HG02852 (cell line): Measurements from ENCODE around the gene PPFIBP2.
A peak's percentile ranks its signal among the peaks of the same experiment; 100 is the strongest.
"Not testable (repeated sequence)": the region's sequence is repeated elsewhere in the genome, so short reads cannot be mapped to it uniquely, and the experiment has no call there.

Experiments
- ATAC-seq: cut with Tn5 transposase; IDR thresholded peaks from one replicate; pipeline ENCODE4 v1.9.1; 2021; ENCODE audit warnings: mild to moderate bottlenecking, moderate library complexity; ENCODE audit not compliant: unreplicated experiment

PPFIBP2 gene

DNA sequence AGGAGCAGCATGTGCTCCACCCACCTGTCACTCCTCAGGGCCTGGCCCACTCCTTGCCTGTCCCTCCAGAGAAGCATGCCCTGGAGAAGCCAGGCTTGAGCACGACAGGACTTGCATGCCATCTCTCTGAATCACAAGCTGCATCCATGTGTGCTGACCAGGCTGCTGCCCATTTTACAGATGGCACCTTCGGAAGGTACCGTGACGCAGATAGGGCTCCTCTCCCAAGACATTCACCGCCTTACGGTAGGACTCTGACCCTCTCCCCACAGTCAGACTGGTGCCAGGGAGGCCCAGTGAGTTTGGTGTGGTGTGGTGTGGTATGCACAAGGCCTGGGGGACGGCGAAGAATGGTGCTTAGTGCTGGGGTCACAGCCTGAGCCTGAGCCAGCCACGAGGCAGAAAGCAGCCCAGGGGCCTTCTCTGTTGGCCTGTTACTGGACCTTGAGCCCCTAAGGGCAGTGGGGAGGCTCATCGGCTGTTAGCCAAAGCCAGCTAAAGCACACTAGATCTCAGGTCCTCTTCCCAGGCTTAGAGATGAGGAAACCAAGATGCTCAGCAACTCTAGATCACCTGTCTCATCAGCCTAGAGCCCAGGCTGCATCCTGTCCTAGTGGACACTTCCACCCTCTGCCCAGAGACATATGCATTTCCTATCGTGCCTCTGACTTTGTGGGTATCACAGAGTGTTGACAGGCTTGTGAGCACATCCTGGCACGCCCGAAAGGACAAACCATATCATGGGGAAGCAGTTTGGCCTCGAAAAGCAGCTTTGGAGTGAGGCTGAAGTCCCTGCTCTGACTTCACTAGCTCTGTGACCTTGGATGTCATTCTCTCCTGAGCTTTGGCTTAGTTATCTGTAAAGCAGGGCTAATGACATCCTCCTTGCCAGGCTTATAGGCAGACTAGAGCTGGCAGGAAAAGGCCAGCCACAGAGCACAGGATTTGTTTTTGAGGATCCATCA is 141.7 kb downstream of the PPFIBP2 start:
- no peak for ATAC-seq

DNA sequence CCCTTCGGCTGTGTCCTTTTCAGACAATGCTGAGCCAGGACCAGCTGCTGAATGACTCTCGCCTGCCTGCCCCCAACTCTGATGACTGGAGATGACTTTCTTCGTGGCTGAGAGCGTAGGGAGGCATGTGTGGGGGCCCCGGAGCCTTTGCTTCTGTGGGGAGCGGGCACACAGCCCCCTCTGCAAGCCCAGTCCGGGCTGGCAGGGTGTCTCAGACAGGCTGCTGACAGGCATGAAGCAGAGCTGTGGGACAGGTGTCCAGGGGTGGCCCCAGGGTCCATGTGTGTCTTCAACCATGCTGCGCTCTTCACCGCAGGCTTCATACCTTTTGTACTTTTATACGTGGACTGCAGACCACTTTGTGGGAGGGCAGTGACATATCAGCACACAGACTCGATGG is 142.9 kb downstream of the PPFIBP2 start:
- no peak for ATAC-seq

DNA sequence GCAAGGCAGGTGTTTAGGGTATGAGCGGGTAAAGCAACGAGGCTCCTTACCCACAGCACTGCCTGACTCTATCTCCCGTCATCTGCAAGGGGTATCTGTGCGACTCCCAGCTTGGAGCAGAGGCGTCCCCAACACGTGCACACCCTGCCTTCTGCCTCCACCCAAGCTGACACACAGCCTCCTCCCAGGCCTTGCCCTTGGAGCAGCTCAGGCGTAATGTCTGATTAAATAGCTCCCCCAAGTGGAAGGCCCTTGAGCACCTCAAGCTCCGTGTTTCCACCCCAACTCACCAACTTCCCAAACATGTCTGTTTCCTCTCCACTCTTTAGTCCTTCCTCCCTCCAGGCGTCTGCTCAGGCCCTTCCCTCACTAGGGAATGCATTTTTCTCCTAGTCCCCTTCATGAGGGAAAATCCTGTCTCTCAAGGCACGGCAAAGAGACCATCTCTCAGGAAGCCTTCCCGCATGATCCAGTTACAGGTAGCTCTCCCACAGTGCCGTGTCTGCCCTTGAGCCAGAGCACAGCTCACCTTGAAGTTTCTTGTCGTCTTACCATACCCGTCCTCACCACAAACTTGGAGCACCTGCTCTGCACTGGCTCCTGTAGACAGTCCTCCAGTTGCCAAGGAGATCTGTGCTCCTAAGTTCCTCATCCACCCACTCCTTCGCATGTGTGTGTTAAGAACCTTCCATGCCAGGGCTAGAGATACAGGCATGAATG is 143.7 kb downstream of the PPFIBP2 start:
- no peak for ATAC-seq

DNA sequence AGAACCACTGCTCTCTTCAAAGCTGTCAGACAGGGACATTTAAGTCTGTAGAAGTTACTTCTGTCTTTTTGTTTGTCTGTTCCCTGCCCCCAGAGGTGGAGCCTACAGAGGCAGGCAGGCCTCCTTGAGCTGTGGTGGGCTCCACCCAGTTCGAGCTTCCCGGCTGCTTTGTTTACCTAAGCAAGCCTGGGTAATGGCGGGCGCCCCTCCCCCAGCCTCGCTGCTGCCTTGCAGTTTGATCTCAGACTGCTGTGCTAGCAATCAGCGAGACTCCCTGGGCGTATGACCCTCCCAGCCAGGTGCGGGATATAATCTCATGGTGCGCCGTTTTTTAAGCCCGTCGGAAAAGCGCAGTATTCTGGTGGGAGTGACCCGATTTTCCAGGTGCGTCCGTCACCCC is 149.7 kb downstream of the PPFIBP2 start:
- ATAC-seq: not testable (repeated sequence)

DNA sequence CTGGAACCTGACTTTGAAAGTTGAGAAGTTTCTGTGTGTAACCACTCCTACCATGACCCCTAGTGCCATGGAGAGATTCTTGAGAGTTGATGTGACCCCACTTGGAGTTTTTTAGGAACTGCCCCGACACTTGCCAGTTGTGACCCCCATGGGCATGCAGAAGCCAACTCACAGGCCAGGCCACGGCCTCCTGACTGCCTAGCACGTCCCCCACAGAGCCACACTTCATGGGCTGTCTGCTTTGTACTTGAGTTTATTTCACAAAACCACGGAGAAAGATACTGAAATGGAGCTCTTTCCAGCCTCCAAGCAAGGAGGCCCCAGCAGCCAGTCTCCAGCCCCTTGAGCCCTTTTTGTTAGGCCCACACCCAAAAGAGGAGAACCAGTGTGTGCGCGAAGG is 151.1 kb downstream of the PPFIBP2 start:
- ATAC-seq: no peak

DNA sequence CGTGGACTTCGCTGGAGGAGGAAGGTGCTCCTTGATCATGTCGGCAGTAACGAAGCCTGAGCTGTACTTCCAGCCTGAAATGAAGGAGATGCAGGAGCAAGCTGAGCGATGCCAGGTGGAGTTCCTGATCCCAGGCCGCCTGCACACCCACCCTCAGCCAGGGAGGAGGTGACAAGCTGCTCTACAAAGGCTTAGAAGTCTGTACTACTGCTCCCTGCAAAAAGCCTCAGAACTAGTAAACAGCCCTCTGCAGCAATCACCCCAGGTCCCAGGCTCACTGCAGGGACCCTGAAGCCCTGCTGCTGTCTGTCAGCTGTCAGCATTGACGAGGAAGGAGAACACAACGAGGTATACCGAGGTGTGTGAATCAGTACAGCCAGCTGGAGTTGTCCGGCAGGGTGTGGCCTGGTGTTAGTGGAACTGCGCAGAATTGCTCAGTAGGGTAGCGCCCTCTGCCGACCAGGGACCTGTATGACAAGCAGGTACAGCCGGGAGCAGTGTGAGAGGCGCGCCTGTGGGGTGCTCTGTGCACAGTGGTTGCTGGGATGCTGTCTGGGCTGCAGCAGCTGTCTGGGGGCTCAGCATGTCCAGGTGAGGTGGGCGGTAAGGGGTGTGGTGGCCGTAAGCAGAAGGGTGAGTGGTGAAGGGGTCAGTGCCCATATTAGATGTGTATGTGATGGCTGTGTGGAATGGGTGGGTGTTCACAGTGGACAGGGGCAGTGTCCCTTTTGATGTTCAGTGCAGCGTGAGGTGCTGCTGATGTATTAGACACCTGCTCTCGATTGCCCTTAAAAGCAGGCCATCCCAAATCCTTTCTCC is 151.9 kb downstream of the PPFIBP2 start:
- ATAC-seq: peak; percentile 97

DNA sequence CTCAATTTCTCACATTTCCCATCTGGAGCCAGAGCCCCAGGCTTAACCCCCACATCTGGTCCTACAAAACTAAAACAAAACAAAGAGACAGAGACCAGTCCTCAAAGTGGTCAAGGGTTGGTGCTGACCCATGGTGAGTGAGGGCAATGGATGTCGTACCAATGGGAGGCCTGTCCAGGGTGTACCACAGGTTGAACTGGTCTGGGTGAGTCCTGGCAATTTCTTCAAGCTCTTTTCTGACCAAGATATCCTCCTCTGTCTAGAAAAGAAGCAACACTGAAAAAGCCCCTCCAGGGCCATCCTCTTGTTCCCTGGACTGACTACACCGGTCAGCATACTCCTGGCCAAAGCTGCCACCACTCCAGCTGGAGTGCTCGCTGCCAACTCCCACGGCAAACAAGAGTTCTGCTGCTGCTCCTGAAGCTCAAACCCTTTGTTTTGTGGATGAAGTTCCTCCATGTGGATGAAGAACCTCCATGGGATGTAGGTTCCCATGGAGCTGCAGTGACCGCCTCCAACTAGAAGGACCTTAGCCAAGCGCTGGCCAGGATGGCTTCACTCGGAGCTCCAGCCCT is 152.6 kb downstream of the PPFIBP2 start:
- no peak for ATAC-seq

DNA sequence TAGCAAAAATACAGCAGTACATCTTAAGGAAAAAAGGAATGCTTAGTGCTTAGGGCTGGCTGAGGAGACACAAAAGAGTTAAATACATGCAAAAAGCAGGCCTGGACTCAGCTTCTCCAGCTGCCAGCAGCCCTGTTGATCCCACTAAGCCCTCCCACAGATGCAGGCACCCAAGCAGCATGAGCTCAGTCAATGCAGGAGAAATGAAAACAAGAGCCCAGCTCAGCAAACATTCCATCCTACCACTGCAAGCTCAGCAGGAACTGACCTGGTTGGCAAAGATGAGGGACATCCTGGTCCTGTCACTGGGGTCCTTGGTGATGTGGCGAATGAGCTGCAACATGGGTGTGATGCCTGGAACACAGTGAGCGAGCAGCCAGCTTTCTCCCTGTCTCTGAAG is 153.7 kb downstream of the PPFIBP2 start:
- no peak for ATAC-seq

DNA sequence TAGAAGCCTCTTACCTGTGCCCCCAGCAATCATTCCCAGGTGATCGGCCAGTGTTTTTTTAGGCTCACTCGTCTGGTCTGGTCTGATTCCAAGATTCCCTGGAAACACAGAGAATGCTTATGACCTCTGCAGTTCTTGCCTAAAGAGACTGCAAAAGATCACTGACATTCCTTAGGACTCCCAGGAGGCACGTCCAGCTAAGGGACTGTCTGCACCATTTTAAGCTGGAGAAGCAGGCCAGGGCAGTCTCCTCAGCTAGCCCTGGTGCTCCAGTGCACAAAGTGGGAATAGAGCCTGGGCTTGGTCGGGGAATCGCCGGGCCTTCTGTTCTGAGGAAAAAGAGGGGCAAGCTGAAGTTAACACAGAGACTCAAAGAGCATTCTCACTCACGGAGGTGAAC is 154.7 kb downstream of the PPFIBP2 start:
- ATAC-seq: no peak

DNA sequence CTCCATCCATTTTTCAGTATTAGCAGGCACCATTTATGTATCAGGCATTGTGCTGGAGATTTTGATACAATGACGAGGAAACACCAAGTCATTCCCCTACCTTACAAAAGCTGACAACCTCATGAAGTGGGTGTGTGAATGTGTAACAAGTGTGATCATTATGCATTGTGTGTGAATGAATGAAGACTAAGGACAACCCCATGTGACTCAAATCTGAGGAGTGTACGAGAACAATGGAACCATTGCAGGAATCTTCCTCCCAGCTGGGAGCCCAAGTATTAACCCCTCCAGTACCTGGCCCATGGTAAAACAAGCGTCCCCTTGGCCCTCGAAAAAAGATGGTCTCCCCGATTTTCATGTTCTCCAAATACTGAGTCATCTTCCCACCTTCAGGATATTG is 155.1 kb downstream of the PPFIBP2 start:
- no peak for ATAC-seq

DNA sequence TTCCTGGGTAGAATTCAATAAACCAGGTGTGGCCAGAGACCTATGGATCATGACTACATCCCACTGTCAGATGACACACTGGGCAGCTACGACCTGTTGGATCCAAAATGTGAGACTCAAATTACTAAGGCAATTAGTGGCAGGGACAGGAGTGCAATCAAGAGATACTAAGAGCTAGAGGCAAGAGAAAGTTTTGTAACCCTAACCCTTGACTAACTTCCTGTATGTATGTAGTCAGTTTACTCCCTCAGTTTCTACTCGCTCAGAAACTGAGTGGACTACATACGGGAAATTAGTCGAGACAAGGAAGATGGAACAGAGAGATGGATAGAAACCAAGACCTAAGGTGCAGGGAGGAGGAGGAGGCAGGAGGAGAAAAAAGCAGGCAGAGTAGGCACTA is 156.8 kb downstream of the PPFIBP2 start:
- ATAC-seq: no peak

DNA sequence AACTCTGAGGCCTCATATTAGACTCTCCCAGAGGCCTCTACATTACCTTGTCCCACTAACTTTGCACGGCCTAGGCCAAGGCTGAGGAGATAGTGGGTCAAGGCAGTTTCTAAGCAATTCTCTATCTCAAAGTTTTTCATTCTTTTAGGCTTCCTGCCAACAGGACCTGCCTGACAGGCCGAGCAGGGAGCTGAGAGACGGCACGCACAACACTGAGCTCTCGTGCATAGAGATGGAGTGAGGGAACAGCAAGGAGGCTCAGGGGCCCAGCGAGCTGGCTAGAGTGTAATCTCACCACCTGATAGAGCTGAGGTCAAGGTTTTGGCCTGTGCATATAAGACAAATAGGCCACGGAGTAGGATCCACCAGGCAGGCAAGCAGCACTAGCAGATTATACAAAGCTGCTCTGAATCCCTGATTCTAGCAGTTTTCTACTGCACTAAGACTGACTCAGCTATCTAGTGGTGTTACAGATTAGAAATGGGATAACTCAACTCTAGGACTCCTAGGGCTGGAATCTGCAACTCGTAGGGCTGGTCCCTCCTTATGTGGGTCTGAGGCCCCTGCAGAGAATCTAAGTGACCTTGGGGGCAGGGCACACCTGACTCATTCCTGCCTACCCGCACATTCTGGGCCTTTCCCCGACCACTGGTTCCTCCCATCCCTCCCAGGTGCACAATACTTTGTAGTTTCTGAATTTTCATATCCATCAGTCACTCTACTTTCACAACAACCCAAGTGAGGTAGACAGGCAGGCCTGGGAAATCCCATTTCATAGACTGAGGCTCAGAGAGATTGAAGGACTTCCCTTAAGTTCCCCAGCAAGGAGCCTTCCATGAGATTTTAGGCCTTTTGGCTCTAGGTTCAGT is 157.8 kb downstream of the PPFIBP2 start:
- peak; percentile 64 for ATAC-seq

DNA sequence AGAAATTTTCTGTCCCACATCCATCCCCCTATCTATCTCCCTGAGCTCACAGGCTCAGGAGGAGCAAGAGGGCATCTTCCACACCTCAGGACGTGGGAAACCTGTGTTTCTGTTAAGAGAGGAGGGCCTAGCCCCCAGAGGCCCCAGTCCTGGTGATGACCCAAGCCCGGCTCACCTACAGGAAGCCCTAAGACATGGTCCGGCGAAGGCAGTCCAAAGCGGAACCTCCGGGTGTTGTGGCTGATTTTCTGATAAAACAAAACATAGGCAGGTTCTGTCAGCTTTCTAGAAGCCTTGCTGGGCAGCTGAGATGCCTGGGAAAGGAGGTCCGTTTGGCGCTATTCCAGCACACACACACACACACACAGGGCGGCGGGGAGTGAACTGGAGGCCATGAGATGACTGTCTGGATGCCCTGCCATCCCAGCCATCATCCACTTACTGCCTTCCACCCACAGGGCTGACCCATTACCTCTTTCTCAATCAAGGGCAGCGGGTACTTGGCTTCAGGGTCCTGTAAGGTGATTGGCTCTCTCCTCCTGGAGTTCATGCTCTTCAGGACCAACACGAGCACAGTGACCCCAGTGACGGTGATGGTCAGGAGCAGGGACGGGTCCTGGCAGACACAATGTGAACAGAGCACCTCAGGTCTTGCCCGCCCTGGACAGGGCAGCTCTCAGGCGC is 158.6 kb downstream of the PPFIBP2 start:
- peak; percentile 2 for ATAC-seq

DNA sequence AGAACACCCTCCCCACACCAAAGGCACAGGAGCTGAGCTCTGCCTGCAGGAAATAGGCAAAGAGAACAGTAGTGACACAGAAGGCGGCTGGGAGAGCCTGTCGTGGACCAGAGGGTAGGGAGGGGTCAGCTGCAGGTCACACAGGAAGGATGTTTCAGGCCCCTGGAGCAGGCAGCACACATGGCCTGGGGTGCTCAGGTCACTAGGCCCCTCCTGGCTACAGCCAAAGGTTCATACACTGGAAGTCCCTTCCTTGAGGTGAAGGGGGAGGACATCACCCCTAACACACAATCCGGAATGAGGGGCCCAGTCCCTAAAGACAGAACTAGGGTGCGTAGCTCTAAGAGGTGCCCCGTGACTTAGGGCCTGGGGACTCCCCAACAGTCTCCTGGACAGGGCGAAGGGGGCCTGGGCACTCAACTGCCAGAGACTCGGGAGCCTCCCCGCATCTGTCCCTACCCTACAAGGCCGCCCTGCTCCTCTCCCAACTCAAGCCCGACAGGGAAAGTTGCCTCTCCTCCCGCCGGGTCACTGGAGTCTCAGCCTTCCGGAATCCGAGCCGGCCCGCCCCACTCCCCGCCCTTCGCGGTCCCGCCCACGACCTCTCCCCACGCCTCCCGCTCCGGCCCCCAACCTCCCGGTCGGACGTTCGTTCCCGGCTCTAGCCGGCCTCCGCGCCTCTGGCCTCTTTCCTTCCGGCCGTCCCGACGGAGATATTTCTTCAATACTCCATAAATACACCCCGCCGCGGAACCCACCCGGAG is 159.3 kb downstream of the PPFIBP2 start, which contains the start of gene CYB5R2:
CYB5R2 (minus strand) TSS at position 541 of the 764 bp plus-strand sequence. CDS start 675 bp downstream, outside the sequence.
- peak; percentile 35 for ATAC-seq

DNA sequence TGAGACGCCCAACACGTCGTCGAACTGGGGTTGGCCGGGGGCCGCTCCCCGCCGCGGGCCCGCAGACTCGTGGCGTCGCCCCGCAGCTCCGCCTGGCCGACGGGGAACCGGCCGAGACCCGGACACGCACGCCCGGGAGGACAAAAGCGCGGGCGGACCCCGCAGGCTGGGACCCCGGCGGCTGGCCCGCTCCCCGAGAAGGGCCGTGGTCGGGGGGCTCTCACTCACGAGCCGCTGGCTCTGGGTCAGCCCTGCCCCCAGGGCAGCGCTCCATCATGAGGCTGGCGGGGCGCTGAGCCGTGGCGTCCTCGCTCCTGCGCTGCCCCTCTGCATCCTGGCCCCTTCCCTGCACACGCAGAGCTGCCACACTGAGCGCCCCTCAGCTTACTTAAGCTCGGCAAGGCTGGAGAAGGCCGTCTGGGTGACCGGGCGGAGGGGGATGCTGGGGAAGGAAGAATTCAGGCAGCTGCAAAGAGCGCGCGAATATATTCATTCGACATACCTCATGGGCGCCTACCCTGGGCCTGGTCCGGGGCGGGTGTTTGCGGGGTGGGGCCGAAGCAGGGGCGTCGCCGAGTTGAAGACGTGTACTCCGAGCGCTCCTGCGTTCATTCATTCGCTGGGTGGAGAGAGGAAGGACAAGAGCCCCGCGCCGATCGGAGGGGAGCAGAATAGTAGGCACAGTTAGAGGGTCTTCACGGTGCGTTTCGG is 160.1 kb downstream of the PPFIBP2 start:
- ATAC-seq: peak; percentile 8

DNA sequence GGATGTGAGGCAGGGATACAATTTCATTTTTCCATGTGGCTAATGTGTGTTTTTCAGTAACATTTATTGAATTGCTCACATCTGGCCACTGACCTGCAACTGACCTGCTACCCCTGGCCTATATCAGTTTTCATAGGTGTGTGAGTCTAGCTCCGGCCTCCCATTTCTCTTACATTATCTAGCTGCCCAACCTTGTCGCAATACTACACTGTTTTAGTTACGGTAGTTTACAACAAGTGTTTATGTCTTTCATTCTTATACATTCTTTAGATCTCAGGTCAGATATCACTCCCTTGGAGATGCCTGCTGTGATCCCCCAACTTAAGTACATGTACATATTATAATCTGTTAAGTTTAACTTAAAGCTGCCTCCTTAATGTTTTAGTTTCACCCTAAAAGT is 161.8 kb downstream of the PPFIBP2 start:
- no peak for ATAC-seq

DNA sequence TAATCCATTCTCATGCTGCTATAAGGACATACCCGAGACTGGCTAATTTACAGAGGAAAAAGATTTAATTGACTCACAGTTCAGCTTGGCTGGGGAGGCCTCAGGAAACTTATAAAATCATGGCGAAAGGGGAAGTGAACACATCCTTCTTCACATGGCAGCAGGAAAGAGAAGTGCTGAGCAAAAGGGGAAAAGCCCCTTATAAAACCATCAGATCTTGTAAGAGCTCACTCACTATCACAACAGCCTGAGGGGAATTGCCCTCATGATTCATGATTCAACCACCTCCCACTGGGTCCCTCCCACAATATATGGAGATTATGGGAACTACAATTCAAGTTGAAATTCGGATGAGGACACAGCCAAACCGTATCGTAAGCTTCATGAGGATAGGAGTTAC is 163.3 kb downstream of the PPFIBP2 start:
- no peak for ATAC-seq

DNA sequence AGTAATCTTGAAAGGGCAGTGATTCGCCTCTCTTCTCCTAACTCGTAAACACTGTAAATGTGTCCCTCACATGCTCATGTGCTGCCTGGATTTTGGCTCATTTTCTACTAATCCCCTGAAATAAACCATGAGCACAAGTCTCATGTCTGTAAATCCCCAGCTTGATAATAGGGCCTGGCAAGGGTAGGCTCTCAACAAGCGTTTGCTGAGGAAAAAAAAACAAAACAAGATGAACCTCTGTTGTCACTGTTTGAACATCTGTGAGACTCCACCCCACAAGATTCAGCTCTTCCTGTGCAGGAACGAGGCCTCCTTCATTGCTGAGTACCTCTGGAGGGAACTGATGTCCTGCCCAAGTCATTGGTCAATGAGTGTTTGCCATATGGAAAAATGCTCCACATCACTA is 164.0 kb downstream of the PPFIBP2 start:
- no peak for ATAC-seq
